DND-41 (cell line): ENCODE results near the gene FGFBP1.
A peak's percentile ranks its signal among the peaks of the same experiment; 100 is the strongest.

Experiments used
- ATAC-seq: fragments of 200-7000 bp; cut with Tn5 transposase; 3 replicates; pipeline ENCODE4 v1.9.1; 2021; ENCODE audit warnings: low read depth; ENCODE audit not compliant: insufficient read depth
- DNase-seq: peaks from one replicate; pipeline ENCODE4 v3.0.0-alpha.2; 2020
- H2AFZ ChIP-seq: 2 replicates; pipeline ENCODE4 v1.6.0; 2012; ENCODE audit warnings: low read depth, low read length
- H3K27ac ChIP-seq: 2 replicates; pipeline ENCODE4 v1.5.1; 2012; ENCODE audit warnings: low read length, inconsistent platforms
- H3K27me3 ChIP-seq: fragments of 200-600 bp; sonication (generic); 2 replicates; pipeline ENCODE4 v1.6.0; 2012; ENCODE audit warnings: low read length, mild to moderate bottlenecking, inconsistent platforms; ENCODE audit not compliant: insufficient read depth, poor library complexity
- H3K36me3 ChIP-seq: 2 replicates; pipeline ENCODE4 v1.5.1; 2012; ENCODE audit warnings: low read length, inconsistent platforms; ENCODE audit not compliant: insufficient read depth
- H3K4me1 ChIP-seq: 2 replicates; pipeline ENCODE4 v1.5.1; 2012; ENCODE audit warnings: mild to moderate bottlenecking, low read length; ENCODE audit not compliant: insufficient read depth
- H3K4me2 ChIP-seq: 2 replicates; pipeline ENCODE4 v1.6.0; 2012; ENCODE audit warnings: mild to moderate bottlenecking, moderate library complexity, low read length, inconsistent platforms; ENCODE audit not compliant: insufficient read depth
- H3K4me3 ChIP-seq, 2 experiments: fragments of 200-600 bp in 1 of 2; shearing (Covaris generic) in 1 of 2; 2 replicates each; pipeline ENCODE4 v1.5.1; 2012 to 2016; ENCODE audit warnings: inconsistent platforms in 2 of 2, low read length in 2 of 2, mild to moderate bottlenecking in 2 of 2, low read depth in 1 of 2, moderate library complexity in 1 of 2
- H3K79me2 ChIP-seq: 2 replicates; pipeline ENCODE4 v1.6.0; 2012; ENCODE audit warnings: low read length, inconsistent platforms; ENCODE audit not compliant: insufficient read depth
- H3K9ac ChIP-seq: 2 replicates; pipeline ENCODE4 v1.6.0; 2012; ENCODE audit warnings: low read depth, mild to moderate bottlenecking, inconsistent platforms, low read length, moderate library complexity
- H3K9me3 ChIP-seq: 2 replicates; pipeline ENCODE4 v1.5.1; 2012; ENCODE audit warnings: low read length, moderate library complexity, mild to moderate bottlenecking, inconsistent platforms; ENCODE audit not compliant: insufficient read depth, severe bottlenecking
- H4K20me1 ChIP-seq: 2 replicates; pipeline ENCODE4 v1.6.0; 2012; ENCODE audit warnings: low read length; ENCODE audit not compliant: insufficient read depth
- CTCF ChIP-seq: IDR thresholded peaks from 2 replicates; pipeline ENCODE4 v1.5.1; 2012; ENCODE audit warnings: borderline replicate concordance, low read length, moderate library complexity, mild to moderate bottlenecking; ENCODE audit not compliant: poor library complexity, severe bottlenecking; ENCODE audit errors: extremely low read depth
- EZH2 ChIP-seq: IDR thresholded peaks from 3 replicates; pipeline ENCODE4 v1.6.1; 2012; ENCODE audit warnings: borderline replicate concordance, low read depth, mild to moderate bottlenecking, moderate library complexity, low read length, inconsistent platforms; ENCODE audit not compliant: severe bottlenecking

FGFBP1 gene

GRCh38 chr4:15964159-15964558 is 25.6 kb upstream of the FGFBP1 start:
- Histone ChIP-seq H4K20me1 (no peaks in the 10 kb centered on the region), H3K4me3 (no peak overlapping the region), H3K9ac (no peak overlapping the region), H3K9me3 (no peaks in the 10 kb centered on the region), H3K4me2 (no peak overlapping the region), H2AFZ (no peak overlapping the region), H3K27ac (no peak overlapping the region), H3K4me1 (no peaks in the 10 kb centered on the region), H3K36me3 (no peaks in the 10 kb centered on the region), H3K27me3 (peaks cover 14% of the 10 kb centered on the region), H3K79me2 (no peaks in the 10 kb centered on the region)
- DNase-seq: no peak
- ATAC-seq: no peak
- TF ChIP-seq EZH2 (no peak), CTCF (no peak)

GRCh38 chr4:15963576-15963975 is 25.0 kb upstream of the FGFBP1 start:
- H4K20me1 ChIP-seq: no peaks in the 10 kb centered on the region
- no peaks in the 10 kb centered on the region for H3K4me1 ChIP-seq
- no peak overlapping the region for H3K9ac ChIP-seq
- H3K4me2 ChIP-seq: no peak overlapping the region
- DNase-seq (no peak), ATAC-seq (no peak)
- no peak overlapping the region for H3K27ac ChIP-seq
- no peaks in the 10 kb centered on the region for H3K9me3 ChIP-seq
- no peaks in the 10 kb centered on the region for H3K79me2 ChIP-seq
- H3K27me3 ChIP-seq: peaks cover 9% of the 10 kb centered on the region
- H2AFZ ChIP-seq: no peak overlapping the region; the same call in 1 of the 2 replicates
- TF ChIP-seq EZH2 (no peak), CTCF (no peak)
- H3K4me3 ChIP-seq: no peak overlapping the region
- H3K36me3 ChIP-seq: no peaks in the 10 kb centered on the region

GRCh38 chr4:15963001-15963451 is 24.5 kb upstream of the FGFBP1 start, which contains the start of gene FGFBP2:
FGFBP2 (minus strand) TSS chr4:15963175; CDS start chr4:15963129, 46 bp downstream.
- peak; percentile 83 for ATAC-seq
- Histone ChIP-seq H3K9ac (no peak within 1 kb of the TSS), H3K36me3 (no peaks in the 10 kb centered on the region), H3K27me3 (peaks cover 9% of the 10 kb centered on the region), H3K9me3 (no peaks in the 10 kb centered on the region), H3K27ac (no peak within 1 kb of the TSS), H4K20me1 (no peaks in the 10 kb centered on the region), H3K79me2 (no peaks in the 10 kb centered on the region), H3K4me2 (no peak within 1 kb of the TSS), H2AFZ (no peak within 1 kb of the TSS; the same call in 1 of the 2 replicates), H3K4me3 (no peak within 1 kb of the TSS), H3K4me1 (no peaks in the 10 kb centered on the region)
- DNase-seq: peak; percentile 59
- TF ChIP-seq CTCF (peak; percentile 64), EZH2 (no peak)

GRCh38 chr4:15961781-15962510 is 23.4 kb upstream of the FGFBP1 start:
- H3K4me3 ChIP-seq: no peak overlapping the region
- no peak overlapping the region for H2AFZ ChIP-seq
- TF ChIP-seq CTCF (no peak), EZH2 (no peak)
- ATAC-seq (peak; percentile 85), DNase-seq (peak; percentile 50)
- H3K9ac ChIP-seq: no peak overlapping the region
- no peaks in the 10 kb centered on the region for H4K20me1 ChIP-seq
- no peak overlapping the region for H3K4me2 ChIP-seq
- no peaks in the 10 kb centered on the region for H3K4me1 ChIP-seq
- H3K36me3 ChIP-seq: no peaks in the 10 kb centered on the region
- peaks cover 9% of the 10 kb centered on the region for H3K27me3 ChIP-seq
- H3K27ac ChIP-seq: no peak overlapping the region
- H3K9me3 ChIP-seq: no peaks in the 10 kb centered on the region
- no peaks in the 10 kb centered on the region for H3K79me2 ChIP-seq
